Lung (tissue), 12 donors: ENCODE data around the gene VCL. TPM values are rescaled to one million over a fixed set of nuclear protein-coding genes. Genes with fewer than 3 reads are reported as not detected.
"Not testable (repeated sequence)": the region's sequence is repeated elsewhere in the genome, so short reads cannot be mapped to it uniquely, and the experiment has no call there.

Experiments
- ATAC-seq: fragments of 200-7000 bp; cut with Tn5 transposase; one replicate; pipeline ENCODE4 v1.9.1; 2020; ENCODE audit warnings: moderate number of reproducible peaks; ENCODE audit not compliant: insufficient read depth, low FRiP score
- DNase-seq, 3 donors: peaks; one replicate each; pipeline ENCODE4 v3.0.0-alpha.2; 2013 to 2017
- H3K27ac ChIP-seq, 2 donors: one replicate each; pipeline ENCODE4 v1.5.1; 2013; ENCODE audit warnings: mild to moderate bottlenecking in 2 of 2, moderate library complexity in 2 of 2, control low read depth in 1 of 2, inconsistent platforms in 1 of 2, low read depth in 1 of 2, low read length in 1 of 2
- H3K27me3 ChIP-seq, 3 donors: one replicate each; pipeline ENCODE4 v1.5.1; 2013; ENCODE audit warnings: low read length in 2 of 3; ENCODE audit not compliant: control insufficient read depth in 3 of 3, insufficient read depth in 3 of 3
- H3K36me3 ChIP-seq, 4 donors: one replicate each; pipeline ENCODE4 v1.5.1; 2013; ENCODE audit warnings: low read length in 4 of 4, mild to moderate bottlenecking in 1 of 4, moderate library complexity in 1 of 4; ENCODE audit not compliant: control insufficient read depth in 4 of 4, insufficient read depth in 4 of 4
- H3K4me1 ChIP-seq, 5 donors: one replicate each; pipeline ENCODE4 v1.5.1; 2013; ENCODE audit warnings: low read length in 5 of 5, mild to moderate bottlenecking in 2 of 5, moderate library complexity in 1 of 5; ENCODE audit not compliant: control insufficient read depth in 5 of 5, insufficient read depth in 5 of 5
- H3K4me3 ChIP-seq: one replicate; pipeline ENCODE4 v1.5.1; 2013; ENCODE audit warnings: mild to moderate bottlenecking, control low read depth, moderate library complexity
- H3K9ac ChIP-seq, 2 donors: one replicate each; pipeline ENCODE4 v1.5.1; 2013; ENCODE audit warnings: low read length in 2 of 2, control low read depth in 1 of 2; ENCODE audit not compliant: insufficient read depth in 1 of 2
- H3K9me3 ChIP-seq, 4 donors: one replicate each; pipeline ENCODE4 v1.5.1; 2013; ENCODE audit warnings: low read length in 3 of 4, mild to moderate bottlenecking in 1 of 4, moderate library complexity in 1 of 4; ENCODE audit not compliant: control insufficient read depth in 4 of 4, insufficient read depth in 3 of 4
- whole genome bisulfite sequencing, 2 donors: extraction: QIAGEN DNeasy Blood & Tissue Kit; methylation state at CpG; one replicate each; pipeline ENCODE4 v1.1.7; 2013; 5-methylcytosine and 5-hydroxymethylcytosine counted together
- polyA plus RNA-seq, 2 donors: library from polyadenylated mRNA; stranded (reverse); fragments of 200-250 nt; gene quantifications; one replicate each; pipeline ENCODE4 v1.2.1, GENCODE V29; 2013
- total RNA-seq, 2 donors: library from RNA; depleted of rRNA in 1 of 2; stranded (reverse); fragments of >200 nt in 1 of 2; gene quantifications; one replicate each; pipeline ENCODE4 v1.2.1, GENCODE V29; 2014 to 2021
- TF ChIP-seq, protein P1 (sequence below): IDR thresholded peaks from 2 replicates; pipeline ENCODE4 v1.5.1; 2012; ENCODE audit warnings: mild to moderate bottlenecking; ENCODE audit errors: control extremely low read depth, extremely low read depth
- donor health status: control.
- donor health status: control.
- donor health status: Bipolar disorder and iron deficiency.
- donor health status: healthy.
- donor health status: DM: yes; HTN: yes; CAD: no.

The VCL gene
- total and polyA plus RNA-seq, 4 donors, result 24.5 to 181 (median 86.3) TPM

DNA sequence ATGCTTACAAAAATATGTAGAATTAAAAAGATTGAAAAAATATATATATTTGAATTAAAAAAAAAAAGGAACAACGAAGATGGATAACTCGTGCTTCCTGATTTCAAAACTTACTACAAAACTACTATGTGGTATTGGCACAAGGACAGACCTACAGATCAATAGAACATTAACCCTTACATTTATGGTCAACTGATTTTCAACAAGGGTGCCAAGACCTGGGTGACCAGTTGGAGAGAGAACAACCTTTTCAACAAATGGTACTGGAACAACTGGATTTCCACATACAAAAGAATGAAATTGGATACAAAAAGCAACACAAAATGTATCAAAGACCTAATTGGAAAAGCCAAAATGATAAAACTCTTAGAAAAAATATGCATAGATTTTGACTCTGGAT, 142.6 kb downstream of the VCL start:
- H3K4me1 ChIP-seq, result no peaks in the 10 kb centered on the region
- peaks cover 7 to 13% (median 11%) of the 10 kb centered on the region in 4 donors for H3K36me3 ChIP-seq
- TF ChIP-seq, protein P1, sequence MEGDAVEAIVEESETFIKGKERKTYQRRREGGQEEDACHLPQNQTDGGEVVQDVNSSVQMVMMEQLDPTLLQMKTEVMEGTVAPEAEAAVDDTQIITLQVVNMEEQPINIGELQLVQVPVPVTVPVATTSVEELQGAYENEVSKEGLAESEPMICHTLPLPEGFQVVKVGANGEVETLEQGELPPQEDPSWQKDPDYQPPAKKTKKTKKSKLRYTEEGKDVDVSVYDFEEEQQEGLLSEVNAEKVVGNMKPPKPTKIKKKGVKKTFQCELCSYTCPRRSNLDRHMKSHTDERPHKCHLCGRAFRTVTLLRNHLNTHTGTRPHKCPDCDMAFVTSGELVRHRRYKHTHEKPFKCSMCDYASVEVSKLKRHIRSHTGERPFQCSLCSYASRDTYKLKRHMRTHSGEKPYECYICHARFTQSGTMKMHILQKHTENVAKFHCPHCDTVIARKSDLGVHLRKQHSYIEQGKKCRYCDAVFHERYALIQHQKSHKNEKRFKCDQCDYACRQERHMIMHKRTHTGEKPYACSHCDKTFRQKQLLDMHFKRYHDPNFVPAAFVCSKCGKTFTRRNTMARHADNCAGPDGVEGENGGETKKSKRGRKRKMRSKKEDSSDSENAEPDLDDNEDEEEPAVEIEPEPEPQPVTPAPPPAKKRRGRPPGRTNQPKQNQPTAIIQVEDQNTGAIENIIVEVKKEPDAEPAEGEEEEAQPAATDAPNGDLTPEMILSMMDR, result no peak

DNA sequence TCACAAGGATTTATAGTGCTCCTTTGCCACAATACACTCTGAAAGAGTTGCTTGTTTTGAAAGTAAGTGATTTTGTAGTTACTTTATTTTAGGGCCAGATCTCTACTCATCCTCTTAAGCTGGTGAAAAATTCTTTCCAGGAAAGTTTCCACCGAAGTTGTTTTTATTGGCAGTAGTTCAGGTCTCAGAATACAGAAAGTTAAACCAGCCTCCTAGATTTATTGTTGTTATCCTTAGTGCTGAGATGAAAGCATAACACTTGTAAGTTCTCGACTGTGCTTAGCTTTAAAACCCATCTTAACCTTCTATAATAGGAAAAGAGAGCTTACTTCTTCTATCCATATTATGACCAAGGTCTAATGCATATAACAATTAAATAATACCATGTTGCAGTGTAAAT, 147.2 kb downstream of the VCL start:
- no peaks in the 10 kb centered on the region for H3K9me3 ChIP-seq
- ATAC-seq (no peak), DNase-seq (peak in 2 of 3 donors; percentile 33 to 52)
- 24 to 69% methylated on average over 2 of the region's 2 CpGs for WGBS, 2 donors
- no peaks in the 10 kb centered on the region for H3K27me3 ChIP-seq
- no peak overlapping the region for H3K27ac ChIP-seq
- H3K9ac ChIP-seq, result no peak overlapping the region
- TF ChIP-seq, protein P1, result no peak
- H3K4me1 ChIP-seq, result peaks cover 0 to 8% (median 7%) of the 10 kb centered on the region in 5 donors
- peaks cover 0 to 2% (median 0%) of the 10 kb centered on the region in 4 donors for H3K36me3 ChIP-seq
- H3K4me3 ChIP-seq, result no peak overlapping the region

More for the DNA sequence above, 142.6 kb downstream of the VCL start:
- Histone ChIP-seq H3K9ac (no peak overlapping the region), H3K27ac (no peak overlapping the region), H3K4me3 (no peak overlapping the region), H3K9me3 (no peaks in the 10 kb centered on the region), H3K27me3 (no peaks in the 10 kb centered on the region)
- DNase-seq, result no peak
- 22 to 68% methylated on average over 2 of the region's 2 CpGs for WGBS, 2 donors
- no peak for ATAC-seq

DNA sequence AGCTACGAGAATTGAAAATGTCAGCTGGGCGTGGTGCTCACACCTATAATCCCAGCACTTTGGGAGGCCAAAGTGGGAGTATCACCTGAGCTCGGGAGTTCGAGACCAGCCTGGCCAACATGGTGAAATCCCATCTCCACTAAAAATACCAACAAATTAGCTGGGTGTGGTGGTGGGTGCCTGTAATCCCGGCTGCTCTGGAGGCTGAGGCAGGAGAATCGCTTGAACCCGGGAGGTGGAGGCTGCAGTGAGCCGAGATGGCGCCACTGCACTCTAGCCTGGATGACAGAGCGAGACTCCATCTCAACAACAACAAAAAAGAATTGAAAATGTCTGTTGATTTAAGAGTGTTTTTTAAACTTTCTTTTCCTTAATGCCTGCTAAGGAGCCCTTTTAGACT, 149.1 kb downstream of the VCL start:
- not testable (repeated sequence) for H3K27me3 ChIP-seq, H3K9me3 ChIP-seq, DNase-seq, ATAC-seq, H3K9ac ChIP-seq, H3K4me3 ChIP-seq, H3K36me3 ChIP-seq, H3K27ac ChIP-seq
- WGBS, 2 donors, result 95 to 98% methylated on average over 10 of the region's 10 CpGs
- peaks cover 0 to 12% (median 7%) of the 10 kb centered on the region in 5 donors for H3K4me1 ChIP-seq

DNA sequence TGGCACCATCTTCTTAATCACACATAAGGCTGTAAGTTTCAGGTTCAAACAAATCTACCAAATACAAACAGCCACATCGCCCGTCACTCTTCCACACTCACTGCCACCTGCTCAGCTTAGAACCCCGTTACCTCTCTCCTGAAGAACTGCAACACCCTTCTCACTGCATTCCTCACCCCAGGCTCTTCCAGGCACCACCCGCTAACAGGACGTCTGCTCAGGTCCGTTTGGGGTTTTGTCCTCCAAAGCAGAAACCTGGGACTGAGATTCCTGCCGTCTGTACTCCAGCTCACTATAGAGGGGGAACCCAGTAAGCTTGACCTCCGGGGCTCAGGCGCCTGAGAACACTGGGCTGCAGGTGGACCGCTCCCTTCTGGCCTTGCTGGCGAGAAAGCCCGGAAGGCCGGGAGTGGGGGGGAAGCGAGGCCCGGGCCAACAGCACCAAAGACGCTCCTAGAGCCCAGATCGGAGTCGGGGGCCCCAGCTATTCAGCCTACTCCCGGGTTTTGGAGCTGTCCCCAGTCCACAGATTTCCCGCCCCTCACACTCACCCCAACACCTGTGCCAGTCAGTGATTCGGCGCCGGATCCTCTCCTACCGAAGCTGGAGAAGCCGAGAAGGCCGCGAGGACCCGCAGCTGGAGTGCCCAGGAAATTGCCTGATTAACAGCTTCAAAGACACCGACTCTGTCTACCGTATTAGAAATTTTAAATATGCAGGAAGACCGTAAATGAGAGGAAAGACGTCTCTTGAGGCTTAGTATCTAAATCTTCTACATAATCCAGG, 152.5 kb downstream of the VCL start, which contains the start of gene AP3M1:
AP3M1 (minus strand) TSS at position 625 of the 786 bp plus-strand sequence. CDS start 12,449 bp downstream, outside the sequence.
- TF ChIP-seq, protein P1, result no peak
- H3K36me3 ChIP-seq, result no peaks in the 10 kb centered on the region
- no peaks in the 10 kb centered on the region for H3K27me3 ChIP-seq
- peak within 1 kb of the TSS; percentile 85 for H3K4me3 ChIP-seq
- no peaks in the 10 kb centered on the region for H3K9me3 ChIP-seq
- DNase-seq (no peak), ATAC-seq (peak; percentile 47)
- H3K4me1 ChIP-seq, result peaks cover 4 to 17% (median 8%) of the 10 kb centered on the region in 5 donors
- 0% methylated on average over 32 of the region's 32 CpGs for WGBS, 2 donors
- H3K9ac ChIP-seq, result peak within 1 kb of the TSS; percentile 91 to 98
- peak within 1 kb of the TSS; percentile 87 to 88 for H3K27ac ChIP-seq
